Stomach (tissue), 9 donors: ENCODE results near the gene ANKRD22. TPM values are rescaled to one million over a fixed set of nuclear protein-coding genes. Genes with fewer than 3 reads are reported as not detected.

Experiments used
- DNase-seq, 2 donors: peaks; one replicate each; pipeline versions ENCODE4 v3.0.0 to v3.0.0-alpha.2; 2013 to 2019
- H3K27ac ChIP-seq, 5 donors: fragments of 200-600 bp in 4 of 5; sonication (generic) in 4 of 5; one replicate each; pipeline ENCODE4 v1.5.1; 2013 to 2019; ENCODE audit warnings: mild to moderate bottlenecking in 1 of 5, moderate library complexity in 1 of 5
- H3K27me3 ChIP-seq, 3 donors: fragments of 200-600 bp; sonication (generic); one replicate each; pipeline ENCODE4 v1.5.1; 2017 to 2019; ENCODE audit warnings: mixed run types in 1 of 3
- H3K36me3 ChIP-seq, 4 donors: fragments of 200-600 bp; sonication (generic); 1 replicate in 3 of 4; 2 replicates in 1 of 4; pipeline ENCODE4 v1.5.1; 2016 to 2019
- H3K4me1 ChIP-seq, 4 donors: fragments of 200-600 bp; sonication (generic); one replicate each; pipeline ENCODE4 v1.5.1; 2016 to 2019
- H3K4me3 ChIP-seq, 4 donors: fragments of 200-600 bp; sonication (generic) in 3 of 4; one replicate each; pipeline ENCODE4 v1.5.1; 2016 to 2019; ENCODE audit warnings: mild to moderate bottlenecking in 1 of 4
- H3K9me3 ChIP-seq, 4 donors: fragments of 200-600 bp; sonication (generic); one replicate each; pipeline ENCODE4 v1.5.1; 2016 to 2019
- CTCF ChIP-seq, 7 experiments: fragments of 450-650 bp in 4 of 7; fragments of 200-600 bp in 3 of 7; sonication (generic) in 3 of 7; IDR thresholded peaks; one replicate each; pipeline ENCODE4 v1.5.1; 2016 to 2019; ENCODE audit warnings: antibody characterized with exemption in 7 of 7, control low read depth in 2 of 7, mild to moderate bottlenecking in 1 of 7
- EP300 ChIP-seq: sonication (generic); formaldehyde crosslinking; IDR thresholded peaks from one replicate; pipeline ENCODE4 v1.6.1; 2017; ENCODE audit warnings: antibody characterized with exemption
- POLR2A ChIP-seq, 4 donors: fragments of 450-650 bp; IDR thresholded peaks; one replicate each; pipeline ENCODE4 v1.6.1; 2016; ENCODE audit warnings: antibody characterized with exemption in 4 of 4, control low read depth in 2 of 4, mild to moderate bottlenecking in 1 of 4, moderate library complexity in 1 of 4
- POLR2AphosphoS5 ChIP-seq, 3 donors: sonication (generic); formaldehyde crosslinking; IDR thresholded peaks; one replicate each; pipeline ENCODE4 v1.6.1; 2016; ENCODE audit warnings: antibody characterized with exemption in 3 of 3
- WGBS, 5 donors: extraction: QIAGEN DNeasy Blood & Tissue Kit in 3 of 5; methylation state at CpG; one replicate each; pipeline versions ENCODE4 v1.1.5 to v1.1.7; 2013 to 2018; 5-methylcytosine and 5-hydroxymethylcytosine counted together
- intact Hi-C: fragments of 100-400 bp; cut with DNase I; formaldehyde crosslinking; loops from one replicate; pipeline ENCODE4 v1.15.1; 2023; ENCODE audit warnings: low total_unique reads
- polyA plus RNA-seq, 3 donors: library from polyadenylated mRNA; stranded (reverse); fragments of 200-250 nt; gene quantifications; one replicate each; pipeline ENCODE4 v1.2.3, GENCODE V29; 2013
- total RNA-seq, 5 donors: library from RNA; depleted of rRNA; stranded (reverse); fragments of >200 nt; gene quantifications; one replicate each; pipeline versions ENCODE4 v1.1.0 to v1.2.3, GENCODE V29; 2014 to 2016
- donor health status: healthy with polysubstance abuse.
- donor health status: Bipolar disorder and iron deficiency.
- donor health status: healthy.

ANKRD22 gene
- total and polyA plus RNA-seq, 8 donors = 6.4 to 63.9 (median 36.4) TPM

GRCh38 chr10:88875081-88875480 lies 23.4 kb upstream of the ANKRD22 start:
- TF ChIP-seq POLR2AphosphoS5 (IDR thresholded peaks at IDR 0.05) = no peak
- no peak for TF ChIP-seq POLR2A (IDR thresholded peaks at IDR 0.05)
- no peak for TF ChIP-seq EP300
- TF ChIP-seq CTCF (IDR thresholded peaks at IDR 0.05) = no peak
- H3K27me3 ChIP-seq = no peaks in the 10 kb centered on the region
- no peaks in the 10 kb centered on the region for H3K36me3 ChIP-seq
- intact Hi-C loops = no loop called here
- no peak overlapping the region for H3K4me3 ChIP-seq
- H3K9me3 ChIP-seq = no peaks in the 10 kb centered on the region
- H3K4me1 ChIP-seq = peaks cover 0 to 13% (median 10%) of the 10 kb centered on the region in 4 donors
- H3K27ac ChIP-seq = no peak overlapping the region
- DNase-seq = no peak

- H3K9me3 ChIP-seq = no peaks in the 10 kb centered on the region
- no peak overlapping the region for H3K4me3 ChIP-seq
- WGBS, 5 donors = 78 to 92% (median 91%) methylated on average over 2 of the region's 2 CpGs
- TF ChIP-seq POLR2A (IDR thresholded peaks at IDR 0.05) (no peak), CTCF (IDR thresholded peaks at IDR 0.05) (no peak), EP300 (no peak), POLR2AphosphoS5 (IDR thresholded peaks at IDR 0.05) (no peak)
- no peak for DNase-seq
- no peak overlapping the region for H3K27ac ChIP-seq
- intact Hi-C loops = no loop called here
- H3K4me1 ChIP-seq = peaks cover 0 to 5% (median 4%) of the 10 kb centered on the region in 4 donors
- H3K27me3 ChIP-seq = no peaks in the 10 kb centered on the region
- no peaks in the 10 kb centered on the region for H3K36me3 ChIP-seq
These were observed 22.6 kb upstream of the ANKRD22 start for GRCh38 chr10:88874281-88874680.

GRCh38 chr10:88873757-88874156 lies 22.1 kb upstream of the ANKRD22 start:
- Histone ChIP-seq H3K27ac (no peak overlapping the region), H3K4me3 (no peak overlapping the region), H3K4me1 (no peaks in the 10 kb centered on the region), H3K9me3 (no peaks in the 10 kb centered on the region), H3K27me3 (no peaks in the 10 kb centered on the region), H3K36me3 (no peaks in the 10 kb centered on the region)
- TF ChIP-seq POLR2A (IDR thresholded peaks at IDR 0.05) (no peak), EP300 (no peak), POLR2AphosphoS5 (IDR thresholded peaks at IDR 0.05) (no peak), CTCF (IDR thresholded peaks at IDR 0.05) (no peak)
- WGBS, 5 donors = 53 to 78% (median 68%) methylated on average over 2 of the region's 2 CpGs
- intact Hi-C loops = no loop called here
- DNase-seq = no peak

GRCh38 chr10:88870089-88870488 lies 18.4 kb upstream of the ANKRD22 start:
- TF ChIP-seq EP300 = no peak
- no peak for TF ChIP-seq POLR2A (IDR thresholded peaks at IDR 0.05)
- no peak for TF ChIP-seq CTCF (IDR thresholded peaks at IDR 0.05)
- TF ChIP-seq POLR2AphosphoS5 (IDR thresholded peaks at IDR 0.05) = no peak
- intact Hi-C loops = no loop called here
- DNase-seq = no peak
- H3K4me1 ChIP-seq = peaks cover 0 to 5% (median 0%) of the 10 kb centered on the region in 4 donors
- H3K36me3 ChIP-seq = no peaks in the 10 kb centered on the region
- no peaks in the 10 kb centered on the region for H3K9me3 ChIP-seq
- H3K27me3 ChIP-seq = no peaks in the 10 kb centered on the region
- H3K4me3 ChIP-seq = no peak overlapping the region
- no peak overlapping the region for H3K27ac ChIP-seq
